Neuronal stem cell (in vitro differentiated cells): Measurements from ENCODE around the gene TMA7B.
A peak's percentile ranks its signal among the peaks of the same experiment; 100 is the strongest.

Experiments used
- DNase-seq: peaks from one replicate; pipeline ENCODE4 v3.0.0-alpha.2; 2013; ENCODE audit warnings: low spot score
- H2AFZ ChIP-seq: one replicate; pipeline ENCODE4 v1.6.1; 2013; ENCODE audit warnings: mild to moderate bottlenecking, low read length, inconsistent platforms
- H2AK5ac ChIP-seq: 2 replicates; pipeline ENCODE4 v1.6.1; 2013; ENCODE audit warnings: low read depth, mild to moderate bottlenecking, inconsistent platforms, low read length, moderate library complexity, mixed read lengths
- H2BK120ac ChIP-seq: 2 replicates; pipeline ENCODE4 v1.6.1; 2013; ENCODE audit warnings: low read depth, mild to moderate bottlenecking, inconsistent platforms, low read length, moderate library complexity, mixed read lengths
- H2BK12ac ChIP-seq: one replicate; pipeline ENCODE4 v1.6.1; 2013; ENCODE audit warnings: low read length, inconsistent platforms
- H2BK15ac ChIP-seq: 2 replicates; pipeline ENCODE4 v1.6.1; 2013; ENCODE audit warnings: mild to moderate bottlenecking, low read length, inconsistent platforms, mixed read lengths
- H2BK5ac ChIP-seq: one replicate; pipeline ENCODE4 v1.6.1; 2013; ENCODE audit warnings: inconsistent platforms, mild to moderate bottlenecking, low read length, moderate library complexity
- H3K14ac ChIP-seq: one replicate; pipeline ENCODE4 v1.6.1; 2013; ENCODE audit warnings: low read length, inconsistent platforms
- H3K18ac ChIP-seq: 2 replicates; pipeline ENCODE4 v1.6.1; 2013; ENCODE audit warnings: low read length, inconsistent platforms
- H3K23ac ChIP-seq: 2 replicates; pipeline ENCODE4 v1.6.1; 2013; ENCODE audit warnings: low read depth, mild to moderate bottlenecking, mixed read lengths, low read length, inconsistent platforms; ENCODE audit not compliant: poor library complexity
- H3K27ac ChIP-seq: replicated peaks from 3 replicates; pipeline ENCODE4 v1.5.1; 2013; ENCODE audit warnings: low read length, inconsistent platforms
- H3K27me3 ChIP-seq, 3 experiments: 2 replicates each; pipeline ENCODE4 v1.6.1; 2013; ENCODE audit warnings: low read length in 3 of 3, mild to moderate bottlenecking in 2 of 3, inconsistent platforms in 1 of 3, low read depth in 1 of 3, mixed read lengths in 1 of 3, moderate library complexity in 1 of 3; ENCODE audit not compliant: control insufficient read depth in 3 of 3, insufficient read depth in 3 of 3
- H3K36me3 ChIP-seq, 2 donors: replicated peaks in 1 of 2; 2 replicates each; pipeline ENCODE4 v1.6.1; 2013; ENCODE audit warnings: low read length in 2 of 2; ENCODE audit not compliant: control insufficient read depth in 2 of 2, insufficient read depth in 2 of 2
- H3K4ac ChIP-seq: 2 replicates; pipeline ENCODE4 v1.6.1; 2013; ENCODE audit warnings: inconsistent platforms, mild to moderate bottlenecking, low read length, moderate library complexity
- H3K4me1 ChIP-seq, 2 donors: 1 replicate in 1 of 2; 2 replicates in 1 of 2; pipeline ENCODE4 v1.6.1; 2013; ENCODE audit warnings: low read length in 2 of 2, low read depth in 1 of 2; ENCODE audit not compliant: control insufficient read depth in 2 of 2, insufficient read depth in 1 of 2
- H3K4me2 ChIP-seq: one replicate; pipeline ENCODE4 v1.6.1; 2013; ENCODE audit warnings: mild to moderate bottlenecking, low read length, inconsistent platforms; ENCODE audit not compliant: insufficient read depth, poor library complexity, severe bottlenecking
- H3K4me3 ChIP-seq, 2 donors: 2 replicates each; pipeline ENCODE4 v1.5.1; 2013; ENCODE audit warnings: low read length in 2 of 2, mild to moderate bottlenecking in 2 of 2, inconsistent platforms in 1 of 2, moderate library complexity in 1 of 2
- H3K79me1 ChIP-seq: one replicate; pipeline ENCODE4 v1.6.1; 2013; ENCODE audit warnings: low read depth, mild to moderate bottlenecking, inconsistent platforms, low read length, moderate library complexity
- H3K9ac ChIP-seq: one replicate; pipeline ENCODE4 v1.6.1; 2013; ENCODE audit warnings: mild to moderate bottlenecking, low read depth, low read length, inconsistent platforms; ENCODE audit not compliant: poor library complexity
- H3K9me3 ChIP-seq, 2 donors: replicated peaks in 1 of 2; 2 replicates each; pipeline versions ENCODE3 to v1.6.1; 2013; ENCODE audit warnings: low read length in 2 of 2, mild to moderate bottlenecking in 2 of 2, inconsistent platforms in 1 of 2, low read depth in 1 of 2, mixed read lengths in 1 of 2, moderate library complexity in 1 of 2; ENCODE audit not compliant: control insufficient read depth in 2 of 2, insufficient read depth in 1 of 2
- H4K8ac ChIP-seq: one replicate; pipeline ENCODE4 v1.6.1; 2013; ENCODE audit warnings: low read depth, mild to moderate bottlenecking, inconsistent platforms, low read length, moderate library complexity
- H4K91ac ChIP-seq: one replicate; pipeline ENCODE4 v1.6.1; 2013; ENCODE audit warnings: low read length, low read depth, mild to moderate bottlenecking, inconsistent platforms; ENCODE audit not compliant: poor library complexity
- WGBS, 2 donors: extraction: QIAGEN DNeasy Blood & Tissue Kit; methylation state at CpG; one replicate each; pipeline ENCODE4 v1.1.7; 2013; ENCODE audit warnings: missing lambda C conversion rate in 2 of 2, mixed read lengths in 1 of 2; ENCODE audit not compliant: insufficient read length in 2 of 2, insufficient replicate concordance in 1 of 2; ENCODE audit errors: extremely low coverage in 2 of 2; 5-methylcytosine and 5-hydroxymethylcytosine counted together

Gene TMA7B

GRCh38 chr22:39928536-39929520 is 31.4 kb upstream of the TMA7B start:
- Histone ChIP-seq H3K9ac (no peak overlapping the region), H3K9me3 (no peaks in the 10 kb centered on the region), H2AK5ac (no peak overlapping the region), H4K91ac (no peak overlapping the region), H3K4me2 (no peak overlapping the region), H2AFZ (no peak overlapping the region), H3K23ac (no peak overlapping the region), H2BK120ac (no peak overlapping the region), H2BK15ac (no peak overlapping the region), H3K4ac (no peak overlapping the region), H3K14ac (no peak overlapping the region), H3K36me3 (no peaks in the 10 kb centered on the region), H3K27ac (no peak overlapping the region), H2BK5ac (no peak overlapping the region), H3K79me1 (no peaks in the 10 kb centered on the region), H3K4me3 (no peak overlapping the region), H3K27me3 (peaks cover 0 to 5% (median 3%) of the 10 kb centered on the region in 3 experiments), H4K8ac (no peak overlapping the region), H3K18ac (no peak overlapping the region), H2BK12ac (no peak overlapping the region), H3K4me1 (peaks cover 0 to 5% of the 10 kb centered on the region in 2 donors)
- no CpG with 5 or more reads among the region's 4 CpGs for WGBS, 2 donors
- no peak for DNase-seq

DNA sequence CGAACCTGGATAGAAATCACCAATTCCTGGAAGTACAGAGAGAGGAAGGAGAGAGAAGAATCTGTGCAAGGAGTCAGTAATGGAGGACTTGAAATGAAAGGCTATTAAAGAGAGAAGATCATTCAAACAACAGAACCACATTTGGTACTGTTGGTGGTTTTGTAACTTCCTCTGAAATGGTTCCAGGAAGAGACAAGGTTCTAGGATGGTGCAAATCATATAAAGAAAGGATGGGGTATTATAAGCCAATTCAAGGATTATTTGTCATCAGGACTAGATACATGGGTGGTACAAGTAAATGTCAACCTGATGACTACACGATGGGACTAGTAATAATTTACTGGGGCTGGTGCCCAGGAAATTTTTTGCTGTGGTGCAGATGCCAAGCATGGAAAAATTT is 28.9 kb upstream of the TMA7B start:
- no peak for DNase-seq
- no CpG with 5 or more reads among the region's 2 CpGs for WGBS, 2 donors
- Histone ChIP-seq H2AK5ac (no peak overlapping the region), H3K23ac (no peak overlapping the region), H3K9ac (no peak overlapping the region), H3K18ac (no peak overlapping the region), H3K4me2 (no peak overlapping the region), H3K27ac (no peak overlapping the region), H4K91ac (no peak overlapping the region), H2BK5ac (no peak overlapping the region), H2AFZ (no peak overlapping the region), H3K14ac (no peak overlapping the region), H3K4me1 (peaks cover 0 to 12% of the 10 kb centered on the region in 2 donors), H2BK15ac (no peak overlapping the region), H3K4me3 (no peak overlapping the region), H3K79me1 (no peaks in the 10 kb centered on the region), H3K4ac (no peak overlapping the region), H3K36me3 (no peaks in the 10 kb centered on the region), H2BK12ac (no peak overlapping the region), H3K27me3 (peaks cover 0 to 14% (median 3%) of the 10 kb centered on the region in 3 experiments), H3K9me3 (no peaks in the 10 kb centered on the region), H2BK120ac (no peak overlapping the region), H4K8ac (no peak overlapping the region)

DNA sequence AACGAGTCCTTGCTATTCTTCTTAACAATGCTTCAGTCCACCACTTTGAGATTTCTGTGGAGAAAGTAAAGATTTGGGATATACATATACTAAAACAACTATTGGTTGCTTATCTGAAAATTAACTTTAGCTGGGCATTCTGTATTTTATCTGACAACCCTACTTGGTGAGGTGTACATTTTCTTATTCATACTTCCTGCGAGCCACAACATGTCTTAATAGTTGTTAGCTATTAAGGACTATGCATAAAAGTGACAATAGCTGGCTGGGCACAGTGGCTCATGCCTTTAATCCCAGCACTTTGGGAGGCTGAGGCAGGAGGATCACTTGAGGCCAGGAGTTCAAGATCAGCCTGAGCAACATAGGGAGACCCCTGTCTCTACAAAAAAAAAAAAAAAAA is 28.0 kb upstream of the TMA7B start:
- Histone ChIP-seq H3K27me3 (peaks cover 0 to 20% (median 3%) of the 10 kb centered on the region in 3 experiments), H3K27ac (no peak overlapping the region)
- DNase-seq: no peak

GRCh38 chr22:39932918-39933649 is 27.1 kb upstream of the TMA7B start:
- Histone ChIP-seq H3K27me3 (peaks cover 0 to 18% (median 3%) of the 10 kb centered on the region in 3 experiments), H3K27ac (no peak overlapping the region), H2AFZ (no peak overlapping the region), H2BK15ac (no peak overlapping the region), H3K14ac (no peak overlapping the region), H2BK12ac (no peak overlapping the region), H3K4ac (no peak overlapping the region), H2BK5ac (no peak overlapping the region), H3K4me1 (peaks cover 0 to 12% of the 10 kb centered on the region in 2 donors), H3K79me1 (no peaks in the 10 kb centered on the region), H4K8ac (no peak overlapping the region), H3K4me2 (no peak overlapping the region), H3K23ac (no peak overlapping the region), H3K18ac (no peak overlapping the region), H3K36me3 (no peaks in the 10 kb centered on the region), H3K9ac (no peak overlapping the region), H2BK120ac (no peak overlapping the region), H3K9me3 (no peaks in the 10 kb centered on the region), H4K91ac (no peak overlapping the region), H3K4me3 (no peak overlapping the region), H2AK5ac (no peak overlapping the region)
- WGBS, 2 donors: no CpG with 5 or more reads among the region's 7 CpGs
- DNase-seq: peak; percentile 69

More for the DNA sequence above, 28.0 kb upstream of the TMA7B start:
- H2AFZ ChIP-seq: no peak overlapping the region
- no peak overlapping the region for H2BK12ac ChIP-seq
- no peak overlapping the region for H4K91ac ChIP-seq
- no peak overlapping the region for H3K4me3 ChIP-seq
- H3K4me2 ChIP-seq: no peak overlapping the region
- H2BK5ac ChIP-seq: no peak overlapping the region
- peaks cover 0 to 12% of the 10 kb centered on the region in 2 donors for H3K4me1 ChIP-seq
- H3K36me3 ChIP-seq: no peaks in the 10 kb centered on the region
- no peak overlapping the region for H2BK120ac ChIP-seq
- no CpG with 5 or more reads among the region's 2 CpGs for WGBS, 2 donors
- no peak overlapping the region for H3K18ac ChIP-seq
- no peak overlapping the region for H2AK5ac ChIP-seq
- H3K9ac ChIP-seq: no peak overlapping the region
- no peak overlapping the region for H3K23ac ChIP-seq
- no peaks in the 10 kb centered on the region for H3K9me3 ChIP-seq
- no peak overlapping the region for H4K8ac ChIP-seq
- no peak overlapping the region for H2BK15ac ChIP-seq
- no peaks in the 10 kb centered on the region for H3K79me1 ChIP-seq
- H3K14ac ChIP-seq: no peak overlapping the region
- no peak overlapping the region for H3K4ac ChIP-seq
